Mesenteric fat pad (tissue), 1 donor: ENCODE measurements around the gene ZNF587B. TPM values are rescaled to one million over a fixed set of nuclear protein-coding genes. Genes with fewer than 3 reads are reported as not detected.
"Not testable (repeated sequence)": the region's sequence is repeated elsewhere in the genome, so short reads cannot be mapped to it uniquely, and the experiment has no call there.

Experiments
- DNase-seq: peaks from one replicate; pipeline ENCODE4 v3.0.0-alpha.2; 2020; ENCODE audit warnings: low spot score
- total RNA-seq: library from RNA; stranded (reverse); fragmentation: NEBNext Ultra II Directional; extraction: Animal tissue kit (Norgen Biotek cat#: 25700); gene quantifications from one replicate; pipeline ENCODE4 v1.2.1, GENCODE V29; 2021
- donor health status: DM: yes; HTN: yes; CAD: no.

ZNF587B gene
- total RNA-seq, 1 donor from 2014 or later: 16.6 TPM

DNA sequence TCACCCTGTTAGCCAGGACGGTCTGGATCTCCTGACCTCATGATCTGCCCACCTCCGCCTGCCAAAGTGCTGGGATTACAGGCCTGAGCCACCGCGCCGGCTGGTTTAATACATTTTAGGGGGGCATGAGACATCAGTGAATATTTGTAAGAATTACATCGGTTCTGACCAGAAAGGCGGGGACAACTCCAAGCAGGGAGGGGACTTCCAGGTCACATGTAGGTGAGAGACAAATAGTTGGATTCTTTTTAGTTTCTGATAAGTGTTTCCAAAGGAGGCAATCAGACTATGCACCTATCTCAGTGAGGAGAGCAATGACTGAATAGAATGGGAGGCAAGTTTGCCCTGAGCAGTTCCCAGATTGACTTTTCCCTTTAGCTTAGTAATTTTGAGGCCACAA is 11.7 kb upstream of the ZNF587B start:
- DNase-seq: no peak

DNA sequence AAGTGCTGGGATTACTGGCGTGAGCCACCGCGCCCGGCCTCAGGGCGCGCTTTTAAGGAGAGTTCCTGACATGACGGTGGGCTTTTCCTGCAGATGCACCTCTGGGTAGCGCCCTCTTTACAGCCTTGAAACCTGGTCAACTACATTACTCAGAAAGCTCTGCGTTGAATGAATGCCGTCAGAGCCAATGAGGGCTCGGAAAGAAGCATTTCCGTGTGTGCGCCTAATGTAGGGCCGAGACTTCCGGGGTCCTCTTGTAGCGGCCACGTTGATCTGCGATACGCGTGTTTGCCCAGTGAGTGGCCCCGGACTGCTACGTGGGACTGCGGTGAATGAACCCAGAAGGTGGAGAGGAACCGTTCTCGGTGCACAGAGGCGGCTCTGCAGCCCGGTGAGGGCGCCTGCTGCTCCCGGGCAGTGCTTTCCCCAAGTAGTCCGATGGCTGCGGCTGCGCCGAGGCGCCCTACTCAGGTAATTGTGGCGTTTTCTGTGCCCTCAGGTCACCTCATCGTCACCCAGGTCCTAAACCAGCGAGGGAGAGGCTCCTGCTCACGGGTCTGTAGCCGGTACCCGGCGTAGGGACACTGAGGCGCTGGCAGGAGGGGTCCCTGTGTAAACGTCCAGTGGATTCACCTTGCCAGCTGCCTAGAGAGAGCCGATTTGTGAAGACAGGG is 10.5 kb upstream of the ZNF587B start:
- no peak for DNase-seq

DNA sequence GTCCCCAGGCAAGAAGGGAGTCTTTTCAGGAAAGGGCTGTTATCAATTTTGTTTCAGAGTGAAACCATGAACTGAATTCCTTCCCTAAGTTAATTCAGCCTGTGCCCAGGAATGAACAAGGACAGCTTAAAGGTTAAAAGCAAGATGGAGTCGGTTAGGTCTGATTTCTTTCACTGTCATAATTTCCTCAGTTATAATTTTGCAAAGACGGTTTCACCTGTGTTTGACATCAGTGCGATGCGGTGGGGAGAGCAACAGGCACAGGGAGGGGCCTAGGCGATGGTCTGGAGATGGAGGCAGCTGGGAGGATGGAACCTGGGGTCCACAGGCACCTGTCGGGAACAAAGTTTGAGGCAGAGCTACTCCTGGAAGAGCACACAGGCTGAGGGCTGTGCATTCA is 9.5 kb upstream of the ZNF587B start:
- no peak for DNase-seq

DNA sequence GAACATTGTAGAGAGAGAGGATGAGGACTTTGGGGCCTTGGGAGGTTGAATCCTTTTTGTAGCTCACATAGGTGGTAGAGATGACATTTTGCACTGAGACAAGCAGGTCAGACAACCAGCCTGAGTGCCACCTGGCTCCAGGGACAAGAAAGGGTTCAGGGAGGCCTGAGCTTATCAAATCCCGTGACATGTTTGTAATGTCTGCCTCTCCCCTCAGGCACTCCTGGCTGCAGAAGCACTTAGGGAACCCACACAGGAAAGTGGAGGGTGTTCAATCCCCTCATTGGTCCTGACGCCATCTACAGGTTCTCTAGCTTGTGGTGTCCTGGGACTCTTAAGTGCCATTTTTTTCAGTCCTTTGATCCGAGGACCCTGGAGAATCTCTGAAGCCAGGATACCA is 9.0 kb upstream of the ZNF587B start:
- DNase-seq: not testable (repeated sequence)

DNA sequence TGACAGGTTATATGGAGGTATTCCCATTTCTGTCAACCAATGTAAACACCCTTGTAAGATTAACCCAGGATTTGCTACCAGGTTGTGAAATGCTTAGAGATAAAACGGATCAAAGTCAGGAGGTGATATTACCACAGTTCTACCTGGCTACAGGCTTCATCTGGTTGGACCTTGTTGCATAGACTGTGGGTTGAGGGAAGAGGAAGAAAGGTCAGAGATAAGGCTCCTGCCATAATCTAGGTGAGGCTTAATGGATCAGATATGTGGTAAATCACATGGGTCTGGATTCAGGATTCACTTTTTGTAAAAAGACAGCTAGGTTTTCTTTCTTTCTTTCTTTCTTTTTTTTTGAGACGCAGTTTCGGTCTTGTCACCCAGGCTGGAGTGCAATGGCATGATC is 8.6 kb upstream of the ZNF587B start:
- not testable (repeated sequence) for DNase-seq

DNA sequence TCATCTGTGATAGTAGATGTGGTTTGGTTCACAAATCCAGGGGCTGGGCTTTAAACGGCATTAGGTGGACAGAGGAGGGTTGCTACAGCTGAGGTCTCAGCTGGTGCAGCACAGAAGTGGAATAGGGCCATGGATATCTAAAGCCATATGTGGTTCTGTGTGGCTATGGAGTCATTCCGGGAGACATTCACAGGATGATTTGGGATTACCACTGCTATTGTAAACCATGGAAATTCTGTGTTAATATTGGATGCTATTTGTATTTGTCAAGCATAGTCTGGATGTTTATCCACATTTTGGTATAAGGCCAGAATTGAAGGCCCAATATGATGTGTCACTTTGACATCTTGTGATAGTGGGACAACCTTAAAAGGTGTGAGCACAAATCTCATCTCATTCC is 6.9 kb upstream of the ZNF587B start:
- DNase-seq: not testable (repeated sequence)

DNA sequence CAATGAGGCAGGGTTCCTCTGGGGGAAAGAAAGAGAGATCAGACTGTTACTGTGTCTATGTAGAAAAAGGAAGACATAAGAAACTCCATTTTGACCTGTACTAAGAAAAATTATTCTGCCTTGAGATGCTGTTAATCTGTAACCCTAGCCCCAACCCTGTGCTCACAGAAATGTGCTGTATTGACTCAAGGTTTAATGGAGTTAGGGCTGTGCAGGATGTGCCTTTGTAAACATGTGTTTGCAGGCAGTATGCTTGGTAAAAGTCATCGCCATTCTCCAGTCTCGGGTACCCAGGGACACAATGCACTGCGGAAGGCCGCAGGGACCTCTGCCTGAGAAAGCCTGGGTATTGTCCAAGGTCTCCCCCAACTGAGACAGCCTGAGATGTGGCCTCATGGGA is 6.5 kb upstream of the ZNF587B start:
- DNase-seq: not testable (repeated sequence)

DNA sequence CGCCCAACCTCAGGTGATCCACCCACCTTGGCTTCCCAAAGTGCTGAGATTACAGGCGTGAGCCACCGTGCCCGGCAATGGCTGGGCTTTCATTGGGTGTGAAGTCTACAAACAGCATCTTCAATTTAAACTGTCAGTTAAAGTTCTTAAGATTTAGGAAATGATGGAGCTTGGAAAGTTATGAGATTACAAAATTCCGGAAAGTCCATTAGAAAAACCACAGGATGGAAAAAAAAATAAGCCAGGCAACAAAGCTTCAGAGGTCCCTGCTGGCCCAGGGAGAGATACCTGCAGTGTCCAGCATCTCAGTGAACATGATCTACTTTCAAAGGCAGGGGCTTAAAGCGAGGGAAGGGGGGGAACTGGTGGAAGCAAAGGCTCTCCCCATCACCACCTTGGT is 4.6 kb upstream of the ZNF587B start:
- DNase-seq: no peak

DNA sequence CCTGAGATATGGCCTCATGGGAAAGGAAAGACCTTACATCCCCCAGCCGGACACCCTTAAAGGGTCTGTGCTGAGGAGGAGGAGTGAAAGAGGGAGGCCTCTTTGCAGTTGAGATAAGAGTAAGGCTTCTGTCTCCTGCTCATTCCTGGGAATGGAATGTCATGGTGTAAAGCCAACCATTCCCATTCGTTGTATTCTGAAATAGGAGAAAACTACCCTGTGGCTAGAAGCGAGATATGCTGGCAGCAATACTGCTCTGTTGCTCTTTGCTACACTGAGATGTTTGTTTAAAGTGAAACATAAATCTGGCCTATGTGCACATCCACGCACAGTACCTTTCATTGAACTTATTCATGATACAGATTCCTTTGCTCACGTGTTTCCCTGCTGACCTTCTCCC is 783 bp upstream of the ZNF587B start:
- DNase-seq: no peak

DNA sequence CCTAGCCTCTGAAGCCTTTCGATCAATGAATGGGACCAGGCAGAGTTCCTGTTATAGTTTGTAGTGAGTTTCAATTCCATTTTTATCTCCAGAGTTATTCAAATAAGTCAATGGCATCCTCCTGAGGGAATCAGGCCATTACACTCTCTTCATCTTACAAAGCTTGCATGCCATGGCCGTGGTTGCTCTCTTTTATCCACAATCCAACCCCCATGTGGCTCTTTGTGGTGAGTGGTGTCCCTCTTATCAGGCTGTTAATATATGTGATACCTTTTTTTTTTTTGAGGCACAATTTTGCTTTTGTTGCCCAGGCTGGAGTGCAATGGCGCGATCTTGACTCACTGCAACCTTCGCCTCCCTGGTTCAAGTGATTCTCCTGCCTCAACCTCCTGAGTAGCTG is 6.9 kb downstream of the ZNF587B start:
- DNase-seq: not testable (repeated sequence)

DNA sequence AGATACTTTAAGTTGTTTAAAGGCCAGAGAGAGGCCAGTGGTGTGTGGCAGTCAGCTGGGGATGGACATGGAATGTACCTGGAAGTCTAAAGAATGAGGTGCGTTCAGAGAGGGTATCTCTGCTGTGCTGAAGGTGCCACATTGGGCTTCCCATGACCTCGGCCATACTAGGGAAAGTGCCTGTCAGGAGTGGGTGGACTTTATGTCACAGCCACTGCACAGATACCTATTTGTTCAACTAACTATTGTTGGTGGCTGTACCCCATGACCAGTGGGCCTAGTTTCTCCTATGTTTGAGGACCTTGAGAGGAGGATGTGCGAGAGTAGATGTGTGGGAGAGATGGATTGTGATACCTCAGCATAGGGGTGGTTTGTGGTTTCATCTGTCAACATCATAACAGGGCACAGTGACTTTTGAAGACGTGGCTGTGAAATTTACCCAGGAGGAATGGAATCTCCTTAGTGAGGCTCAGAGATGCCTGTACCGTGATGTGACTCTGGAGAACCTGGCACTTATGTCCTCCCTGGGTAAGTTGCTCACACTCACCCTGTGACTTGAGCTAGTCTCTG is 8.6 kb downstream of the ZNF587B start:
- DNase-seq: not testable (repeated sequence)

DNA sequence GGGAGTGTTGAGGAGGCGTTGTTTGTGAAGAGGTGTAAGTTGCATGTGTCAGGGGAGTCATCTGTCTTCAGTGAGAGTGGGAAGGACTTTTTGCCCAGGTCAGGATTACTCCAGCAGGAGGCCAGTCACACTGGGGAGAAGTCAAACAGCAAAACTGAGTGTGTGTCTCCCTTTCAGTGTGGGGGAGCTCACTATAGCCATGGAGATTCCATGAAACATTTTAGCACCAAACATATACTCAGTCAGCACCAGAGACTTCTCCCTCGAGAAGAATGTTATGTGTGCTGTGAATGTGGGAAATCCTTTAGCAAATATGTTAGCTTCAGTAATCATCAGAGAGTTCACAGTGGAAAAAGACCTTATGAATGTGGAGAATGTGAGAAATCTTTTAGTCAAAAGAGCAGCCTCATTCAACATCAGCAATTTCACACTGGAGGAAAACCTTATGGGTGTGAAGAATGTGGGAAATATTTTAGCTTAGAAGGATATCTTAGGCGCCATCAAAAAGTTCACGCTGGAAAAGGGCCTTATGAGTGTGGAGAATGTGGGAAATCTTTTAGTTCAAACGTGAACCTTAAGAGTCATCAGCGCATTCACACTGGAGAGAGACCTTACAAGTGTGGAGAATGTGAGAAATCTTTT is 11.1 kb downstream of the ZNF587B start:
- DNase-seq: no peak

DNA sequence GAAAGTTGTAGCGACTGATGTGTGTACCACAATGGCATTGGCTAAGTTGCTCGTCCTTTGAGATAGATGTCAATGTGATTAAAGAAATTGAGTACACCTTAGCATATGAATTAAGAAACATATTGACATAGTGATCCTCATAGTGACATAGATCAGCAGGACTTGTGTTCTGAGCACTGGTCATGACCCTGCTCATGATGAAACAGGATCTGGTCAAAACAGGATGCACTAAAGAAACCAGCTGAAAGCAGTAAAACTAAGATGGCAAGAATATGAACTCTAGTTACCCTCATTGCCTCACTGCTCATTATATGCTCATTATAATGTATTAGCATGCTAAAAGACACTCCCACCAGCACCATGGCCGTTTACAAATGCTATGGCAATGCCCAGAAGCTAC is 17.1 kb downstream of the ZNF587B start:
- not testable (repeated sequence) for DNase-seq

DNA sequence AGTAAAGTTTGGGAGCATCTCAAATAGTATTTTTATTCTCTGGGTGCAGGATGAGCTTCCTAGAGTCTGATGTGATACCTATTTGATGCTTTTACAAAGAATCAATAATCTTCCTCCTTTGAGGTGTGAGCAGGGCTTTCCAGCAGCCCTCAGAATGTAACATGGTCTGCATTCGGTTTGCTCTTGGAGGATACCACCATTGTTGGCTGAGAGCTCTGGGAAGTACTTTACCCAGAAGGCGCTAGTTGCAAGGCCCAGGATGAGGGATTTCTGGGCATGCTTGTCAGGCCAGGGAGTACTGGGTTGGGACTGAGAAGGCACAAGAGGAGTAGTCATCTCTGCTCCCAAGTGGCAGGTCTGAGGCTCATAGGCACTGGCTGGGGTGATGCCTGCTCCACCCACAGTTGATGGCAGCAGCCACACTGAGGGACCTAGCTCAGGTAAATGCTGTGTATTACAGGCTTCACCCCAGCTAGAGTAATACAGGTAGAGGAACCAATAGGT is 19.1 kb downstream of the ZNF587B start:
- not testable (repeated sequence) for DNase-seq

DNA sequence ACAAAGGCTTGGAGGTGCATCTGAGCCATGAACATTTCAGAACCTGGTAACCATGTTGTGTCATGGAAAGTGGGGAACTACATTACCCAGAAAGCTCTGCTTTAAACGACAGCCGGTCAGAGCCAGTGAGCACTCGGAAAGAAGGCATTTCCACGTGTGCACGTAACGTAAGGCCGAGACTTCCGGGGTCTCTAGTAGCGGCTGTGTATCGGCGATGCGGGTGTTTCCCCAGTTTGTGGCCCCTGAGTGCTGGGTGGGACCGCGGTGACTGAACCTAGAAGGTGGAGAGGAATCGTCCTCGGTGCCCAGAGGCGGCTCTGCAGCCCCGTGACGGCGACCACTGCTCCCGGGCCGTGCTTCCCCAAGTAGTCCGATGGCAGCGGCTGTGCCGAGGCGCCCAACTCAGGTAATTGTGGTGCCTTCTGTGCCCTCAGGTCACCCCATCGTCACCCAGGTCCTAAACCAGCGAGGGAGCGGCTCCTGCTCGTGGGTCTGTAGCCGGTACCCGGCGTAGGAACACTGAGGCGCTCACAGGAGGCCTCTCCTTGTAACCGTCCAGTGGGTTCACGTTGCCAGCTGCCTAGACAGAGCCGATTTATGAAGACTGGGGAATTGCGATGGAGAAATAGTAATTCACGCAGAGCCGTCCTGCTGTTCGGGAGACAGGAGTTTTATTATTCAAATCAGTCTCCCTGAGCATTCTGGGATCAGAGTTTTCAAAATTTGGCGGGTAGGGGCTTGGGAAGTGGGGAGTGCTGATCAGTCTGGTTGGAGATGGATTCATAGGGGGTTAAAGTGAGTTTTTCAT is 19.8 kb downstream of the ZNF587B start, which contains the start of gene ZNF587:
ZNF587 (plus strand) TSS at position 194 of the 808 bp plus-strand sequence; CDS start at position 374, 180 bp downstream.
- DNase-seq: not testable (repeated sequence)

DNA sequence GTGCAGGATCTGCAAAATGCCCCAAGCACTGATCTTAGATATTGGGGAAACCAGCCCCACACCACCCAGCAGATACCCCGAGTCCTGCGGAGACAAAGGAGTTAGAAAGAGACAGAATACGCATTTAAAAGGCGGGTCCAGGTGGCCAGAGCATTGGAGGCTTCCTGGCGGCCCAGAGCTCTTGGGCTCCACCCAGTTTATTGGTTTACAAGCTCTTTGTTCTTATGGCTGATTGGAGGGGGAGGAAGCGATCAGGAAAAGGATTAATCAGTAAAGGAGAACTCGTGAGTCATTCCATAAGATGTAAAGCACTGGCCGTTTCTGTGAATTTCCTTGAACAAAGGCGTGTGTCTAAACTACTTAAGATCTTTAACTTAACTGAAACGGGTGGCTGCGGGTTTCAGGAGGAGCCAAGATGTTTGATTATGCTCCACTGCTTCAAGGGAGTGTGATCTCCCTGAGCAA is 20.5 kb downstream of the ZNF587B start:
- no peak for DNase-seq

DNA sequence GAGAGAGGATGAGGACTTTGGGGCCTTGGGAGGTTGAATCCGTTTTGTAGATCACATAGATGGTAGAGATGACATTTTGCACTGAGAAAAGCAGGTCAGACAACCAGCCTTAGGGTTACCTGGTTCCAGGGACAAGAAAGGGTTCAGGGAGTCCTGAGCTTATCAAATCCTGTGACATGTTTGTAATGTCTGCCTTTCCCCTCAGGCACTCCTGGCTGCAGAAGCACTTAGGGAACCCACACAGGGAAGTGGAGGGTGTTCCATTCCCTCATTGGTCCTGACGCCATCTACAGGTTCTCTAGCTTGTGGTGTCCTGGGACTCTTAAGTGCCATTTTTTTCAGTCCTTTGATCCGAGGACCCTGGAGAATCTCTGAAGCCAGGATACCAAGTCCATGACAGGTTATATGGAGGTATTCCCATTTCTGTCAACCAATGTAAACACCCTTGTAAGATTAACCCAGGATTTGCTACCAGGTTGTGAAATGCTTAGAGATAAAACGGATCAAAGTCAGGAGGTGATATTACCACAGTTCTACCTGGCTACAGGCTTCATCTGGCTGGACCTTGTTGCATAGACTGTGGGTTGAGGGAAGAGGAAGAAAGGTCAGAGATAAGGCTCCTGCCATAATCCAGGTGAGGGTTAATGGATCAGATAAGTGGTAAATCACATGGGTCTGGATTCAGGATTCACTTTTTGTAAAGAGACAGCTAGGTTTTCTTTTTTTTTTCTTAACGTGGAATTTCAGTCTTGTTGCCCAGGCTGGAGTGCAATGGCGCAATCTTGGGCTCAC is 21.9 kb downstream of the ZNF587B start:
- DNase-seq: not testable (repeated sequence)

DNA sequence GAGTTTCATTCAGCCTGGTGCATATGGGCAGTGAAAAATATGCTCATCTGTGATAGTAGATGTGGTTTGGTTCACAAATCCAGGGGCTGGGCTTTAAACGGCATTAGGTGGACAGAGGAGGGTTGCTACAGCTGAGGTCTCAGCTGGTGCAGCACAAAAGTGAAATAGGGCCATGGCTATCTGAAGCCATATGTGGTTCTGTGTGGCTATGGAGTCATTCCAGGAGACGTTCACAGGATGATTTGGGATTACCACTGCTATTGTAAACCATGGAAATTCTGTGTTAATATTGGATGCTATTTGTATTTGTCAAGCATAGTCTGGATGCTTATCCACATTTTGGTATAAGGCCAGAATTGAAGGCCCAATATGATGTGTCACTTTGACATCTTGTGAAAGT is 24.0 kb downstream of the ZNF587B start:
- not testable (repeated sequence) for DNase-seq

DNA sequence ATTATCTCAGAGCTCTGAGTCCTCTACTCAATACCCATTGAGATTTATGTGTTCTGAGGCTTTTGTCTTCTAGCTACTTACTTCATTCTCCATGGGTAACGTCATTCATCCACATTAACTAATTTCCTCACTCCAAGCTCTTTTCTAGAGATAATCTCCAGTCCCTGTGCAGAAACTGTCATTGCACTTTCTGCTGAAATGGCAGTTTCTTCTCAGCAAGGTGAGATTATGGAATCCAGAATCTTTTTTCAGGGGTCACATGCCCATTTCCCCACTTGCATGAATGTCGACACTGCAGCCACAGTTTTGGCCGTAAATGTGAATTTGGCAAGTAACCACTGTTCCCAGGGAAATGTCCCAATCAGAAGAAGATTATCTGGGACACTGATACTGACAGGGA is 32.3 kb downstream of the ZNF587B start:
- not testable (repeated sequence) for DNase-seq

DNA sequence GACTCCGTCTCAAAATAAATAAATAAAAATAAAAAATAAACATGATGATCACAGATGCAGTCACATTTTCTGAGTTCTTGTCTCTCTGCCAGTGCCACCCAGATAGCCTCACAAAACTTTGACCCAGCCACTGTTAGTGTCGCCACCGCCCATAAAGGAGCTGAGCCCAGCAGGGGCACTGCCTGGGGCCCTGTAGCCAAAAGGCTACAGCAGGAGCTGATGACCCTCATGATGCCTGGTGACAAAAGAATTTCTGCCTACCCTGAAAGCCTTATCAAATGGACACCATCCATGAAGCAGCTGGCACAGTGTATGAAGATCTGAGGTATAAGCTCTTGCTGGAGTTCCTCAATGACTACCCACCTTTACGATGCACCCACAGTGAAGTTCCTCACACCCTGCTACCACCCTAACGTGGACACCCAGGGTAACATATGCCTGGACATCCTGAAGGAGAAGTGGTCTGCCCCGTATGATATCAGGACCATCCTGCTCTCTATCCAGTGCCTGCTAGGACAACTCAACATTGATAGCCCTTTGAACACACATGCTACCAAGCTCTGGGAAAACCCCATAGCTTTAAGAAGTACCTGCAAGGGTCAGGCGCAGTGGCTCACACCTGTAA is 37.9 kb downstream of the ZNF587B start:
- DNase-seq: no peak
